Activated naive CD8-positive, alpha-beta T cell treated with anti-CD3 and anti-CD28 coated beads for 36 hours (primary cell): ENCODE data around the gene GUF1. TPM values are rescaled to one million over a fixed set of nuclear protein-coding genes. Genes with fewer than 3 reads are reported as not detected.

Experiments used
- DNase-seq: peaks from one replicate; pipeline ENCODE4 v3.0.0; 2021
- H3K27ac Mint-ChIP-seq: one replicate; pipeline ENCODE4 v1.8.0; 2022; ENCODE audit warnings: mild to moderate bottlenecking, moderate library complexity, mixed read lengths
- H3K27me3 Mint-ChIP-seq: one replicate; pipeline ENCODE4 v1.8.0; 2022; ENCODE audit warnings: mild to moderate bottlenecking, mixed read lengths
- H3K36me3 Mint-ChIP-seq: one replicate; pipeline ENCODE4 v1.8.0; 2021; ENCODE audit warnings: mild to moderate bottlenecking, mixed read lengths
- H3K4me1 Mint-ChIP-seq: one replicate; pipeline ENCODE4 v1.8.0; 2021; ENCODE audit warnings: mixed read lengths
- H3K4me3 Mint-ChIP-seq: one replicate; pipeline ENCODE4 v1.8.0; 2022; ENCODE audit warnings: mild to moderate bottlenecking, moderate library complexity, mixed read lengths
- H3K9me3 Mint-ChIP-seq: one replicate; pipeline ENCODE4 v1.8.0; 2022; ENCODE audit warnings: mixed read lengths
- total RNA-seq, 2 experiments: library from RNA; stranded (reverse); gene quantifications; one replicate each; pipeline ENCODE4 v1.2.3, GENCODE V29; 2021

Gene GUF1
- total RNA-seq, 2 experiments from 2014 or later = 52.2 to 54.1 TPM

DNA sequence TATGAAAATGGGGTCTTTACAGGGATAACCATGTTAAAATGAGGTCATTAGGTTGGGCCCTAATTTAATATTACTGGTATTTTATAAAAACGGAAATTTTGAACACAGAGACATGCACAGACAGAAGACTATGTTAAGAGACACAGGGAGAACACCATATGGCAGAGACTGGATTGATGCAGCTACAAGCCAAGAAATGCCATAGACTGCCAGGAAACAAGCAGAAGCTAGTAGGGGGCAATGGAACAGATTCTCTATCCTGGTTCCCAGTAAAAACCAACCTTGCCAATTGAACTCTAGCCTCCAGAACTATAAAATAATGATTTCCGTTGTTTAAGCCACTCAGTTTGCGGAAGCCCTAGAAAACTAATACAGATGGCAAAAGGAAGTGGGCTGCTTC is 6.6 kb upstream of the GUF1 start:
- Mint-ChIP-seq H3K36me3 (no peaks in the 10 kb centered on the region), H3K27me3 (peaks cover 10% of the 10 kb centered on the region), H3K4me3 (no peak overlapping the region), H3K4me1 (no peaks in the 10 kb centered on the region), H3K9me3 (no peaks in the 10 kb centered on the region), H3K27ac (no peak overlapping the region)
- no peak for DNase-seq

DNA sequence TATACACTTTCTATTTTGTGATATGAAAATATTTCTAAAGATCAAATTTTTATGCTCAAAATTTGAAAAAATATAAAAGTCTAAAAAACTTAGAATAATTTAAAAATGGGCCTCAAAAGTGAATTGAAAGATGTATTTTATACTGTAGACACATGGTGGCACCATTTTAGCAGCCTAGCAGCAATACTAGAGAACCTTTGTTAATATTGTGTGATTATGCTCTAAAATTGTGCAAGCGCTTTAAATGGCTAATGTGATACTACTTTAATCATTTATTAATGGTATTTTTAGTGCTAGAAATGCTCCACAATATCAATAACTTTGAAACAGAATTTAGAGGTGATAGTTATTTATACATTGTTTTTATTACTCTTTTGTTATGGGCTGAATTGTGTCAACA is 3.7 kb upstream of the GUF1 start:
- H3K27ac Mint-ChIP-seq = no peak overlapping the region
- peaks cover 11% of the 10 kb centered on the region for H3K4me1 Mint-ChIP-seq
- DNase-seq = no peak
- peaks cover 10% of the 10 kb centered on the region for H3K27me3 Mint-ChIP-seq
- H3K9me3 Mint-ChIP-seq = no peaks in the 10 kb centered on the region
- no peak overlapping the region for H3K4me3 Mint-ChIP-seq
- H3K36me3 Mint-ChIP-seq = peaks cover 5% of the 10 kb centered on the region

GRCh38 chr4:44675366-44675765 is 2.9 kb upstream of the GUF1 start:
- Mint-ChIP-seq H3K4me3 (no peak overlapping the region), H3K4me1 (peaks cover 11% of the 10 kb centered on the region), H3K36me3 (peaks cover 5% of the 10 kb centered on the region), H3K27ac (no peak overlapping the region), H3K27me3 (peaks cover 10% of the 10 kb centered on the region), H3K9me3 (no peaks in the 10 kb centered on the region)
- DNase-seq = no peak

- peaks cover 27% of the 10 kb centered on the region for H3K4me1 Mint-ChIP-seq
- peak overlapping the region; percentile 97 for H3K27ac Mint-ChIP-seq
- no peaks in the 10 kb centered on the region for H3K27me3 Mint-ChIP-seq
- H3K4me3 Mint-ChIP-seq = peak overlapping the region; percentile 97
- no peak for DNase-seq
- no peaks in the 10 kb centered on the region for H3K9me3 Mint-ChIP-seq
- peaks cover 14% of the 10 kb centered on the region for H3K36me3 Mint-ChIP-seq
Measured at GRCh38 chr4:44679060-44679459, 840 bp downstream of the GUF1 start.

DNA sequence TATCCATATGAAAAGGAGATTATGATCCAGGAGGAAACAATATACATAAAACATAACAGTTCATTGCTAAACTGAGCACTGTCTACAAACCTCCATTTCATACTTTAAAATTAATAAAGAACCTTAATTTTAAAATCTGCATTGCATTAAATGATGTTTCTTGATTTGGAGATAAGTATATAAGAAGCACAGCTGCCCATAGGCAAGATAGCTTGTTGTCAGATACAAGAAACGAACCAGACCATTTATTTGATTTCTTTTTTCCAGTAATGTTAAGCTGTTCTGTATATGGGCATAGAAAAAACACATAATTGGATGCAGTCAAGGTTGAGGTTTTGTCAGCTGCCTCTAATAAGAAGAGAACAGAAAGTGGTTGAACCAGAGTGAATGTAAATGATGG is 6.4 kb downstream of the GUF1 start:
- no peak overlapping the region for H3K4me3 Mint-ChIP-seq
- peaks cover 25% of the 10 kb centered on the region for H3K36me3 Mint-ChIP-seq
- no peaks in the 10 kb centered on the region for H3K9me3 Mint-ChIP-seq
- H3K27me3 Mint-ChIP-seq = no peaks in the 10 kb centered on the region
- peaks cover 35% of the 10 kb centered on the region for H3K4me1 Mint-ChIP-seq
- no peak overlapping the region for H3K27ac Mint-ChIP-seq
- DNase-seq = no peak

- Mint-ChIP-seq H3K4me3 (no peak overlapping the region), H3K27ac (peak overlapping the region; percentile 18)
Measured at GRCh38 chr4:44700427-44700826, 22.2 kb downstream of the GUF1 start.

GRCh38 chr4:44701037-44701436 is 22.8 kb downstream of the GUF1 start:
- no peak for DNase-seq
- H3K27ac Mint-ChIP-seq = no peak overlapping the region
- peaks cover 25% of the 10 kb centered on the region for H3K36me3 Mint-ChIP-seq
- H3K27me3 Mint-ChIP-seq = no peaks in the 10 kb centered on the region
- no peaks in the 10 kb centered on the region for H3K9me3 Mint-ChIP-seq
- H3K4me1 Mint-ChIP-seq = peaks cover 2% of the 10 kb centered on the region
- H3K4me3 Mint-ChIP-seq = no peak overlapping the region

More at GRCh38 chr4:44700427-44700826, 22.2 kb downstream of the GUF1 start:
- Mint-ChIP-seq H3K36me3 (peaks cover 24% of the 10 kb centered on the region), H3K27me3 (no peaks in the 10 kb centered on the region), H3K4me1 (peaks cover 2% of the 10 kb centered on the region), H3K9me3 (no peaks in the 10 kb centered on the region)
- DNase-seq = no peak

DNA sequence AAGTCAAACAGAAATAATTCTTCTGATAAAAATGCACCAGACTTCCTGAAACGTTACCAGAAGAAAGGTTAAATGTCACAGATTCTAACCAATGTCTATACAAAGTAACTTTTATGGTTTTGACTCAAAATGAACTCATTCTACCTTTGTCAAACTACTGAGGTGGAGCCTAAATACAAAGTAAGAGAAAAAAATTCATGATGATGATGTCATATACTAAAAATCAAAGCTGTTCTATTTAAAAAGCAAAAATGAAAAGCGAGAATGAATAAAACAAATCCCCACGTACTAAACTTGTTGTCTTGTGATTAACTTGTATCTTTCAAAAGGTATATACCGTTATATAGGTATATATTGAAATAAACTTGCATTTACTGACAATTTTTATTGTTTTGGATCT is 26.5 kb downstream of the GUF1 start:
- no peak overlapping the region for H3K27ac Mint-ChIP-seq
- no peaks in the 10 kb centered on the region for H3K27me3 Mint-ChIP-seq
- DNase-seq = no peak
- H3K9me3 Mint-ChIP-seq = no peaks in the 10 kb centered on the region
- H3K36me3 Mint-ChIP-seq = peaks cover 21% of the 10 kb centered on the region
- no peaks in the 10 kb centered on the region for H3K4me1 Mint-ChIP-seq
- H3K4me3 Mint-ChIP-seq = no peak overlapping the region

GRCh38 chr4:44713125-44713524 is 34.9 kb downstream of the GUF1 start:
- Mint-ChIP-seq H3K27me3 (no peaks in the 10 kb centered on the region), H3K9me3 (no peaks in the 10 kb centered on the region), H3K4me3 (no peak overlapping the region), H3K27ac (no peak overlapping the region), H3K4me1 (peaks cover 4% of the 10 kb centered on the region), H3K36me3 (peaks cover 13% of the 10 kb centered on the region)
- no peak for DNase-seq

- Mint-ChIP-seq H3K9me3 (no peaks in the 10 kb centered on the region), H3K4me3 (no peak overlapping the region), H3K27ac (no peak overlapping the region), H3K4me1 (peaks cover 21% of the 10 kb centered on the region), H3K36me3 (peaks cover 18% of the 10 kb centered on the region), H3K27me3 (no peaks in the 10 kb centered on the region)
- DNase-seq = no peak
Measured at GRCh38 chr4:44716597-44716996, 38.4 kb downstream of the GUF1 start.

GRCh38 chr4:44720371-44720770 is 42.2 kb downstream of the GUF1 start:
- Mint-ChIP-seq H3K9me3 (no peaks in the 10 kb centered on the region), H3K27ac (no peak overlapping the region), H3K27me3 (no peaks in the 10 kb centered on the region), H3K4me1 (peaks cover 40% of the 10 kb centered on the region), H3K36me3 (peaks cover 11% of the 10 kb centered on the region), H3K4me3 (no peak overlapping the region)
- no peak for DNase-seq

DNA sequence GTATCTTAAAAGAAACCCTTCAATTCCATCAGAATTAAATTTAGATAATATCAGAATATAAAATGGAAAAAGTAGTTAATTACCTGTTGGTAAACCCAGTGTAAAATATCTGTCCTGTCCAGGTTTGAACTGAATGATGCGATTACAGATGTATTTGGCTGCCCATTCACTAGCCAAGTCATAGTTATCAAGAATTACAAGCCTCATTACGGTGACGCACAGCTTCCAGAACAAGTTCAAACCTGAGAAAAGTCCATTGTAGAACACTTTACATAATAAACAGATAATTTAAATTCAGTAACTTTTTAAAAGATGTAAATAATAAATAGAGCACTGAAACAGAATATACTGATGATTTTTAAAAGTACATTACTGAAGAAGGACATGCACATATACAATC is 43.8 kb downstream of the GUF1 start:
- Mint-ChIP-seq H3K4me1 (peaks cover 42% of the 10 kb centered on the region), H3K4me3 (no peak overlapping the region), H3K36me3 (peaks cover 11% of the 10 kb centered on the region), H3K27ac (no peak overlapping the region), H3K27me3 (no peaks in the 10 kb centered on the region), H3K9me3 (no peaks in the 10 kb centered on the region)
- DNase-seq = no peak

GRCh38 chr4:44725166-44725565 is 46.9 kb downstream of the GUF1 start:
- no peak for DNase-seq
- H3K4me3 Mint-ChIP-seq = peak overlapping the region; percentile 90
- no peaks in the 10 kb centered on the region for H3K9me3 Mint-ChIP-seq
- no peaks in the 10 kb centered on the region for H3K27me3 Mint-ChIP-seq
- peak overlapping the region; percentile 89 for H3K27ac Mint-ChIP-seq
- H3K4me1 Mint-ChIP-seq = peaks cover 39% of the 10 kb centered on the region
- H3K36me3 Mint-ChIP-seq = peaks cover 10% of the 10 kb centered on the region

DNA sequence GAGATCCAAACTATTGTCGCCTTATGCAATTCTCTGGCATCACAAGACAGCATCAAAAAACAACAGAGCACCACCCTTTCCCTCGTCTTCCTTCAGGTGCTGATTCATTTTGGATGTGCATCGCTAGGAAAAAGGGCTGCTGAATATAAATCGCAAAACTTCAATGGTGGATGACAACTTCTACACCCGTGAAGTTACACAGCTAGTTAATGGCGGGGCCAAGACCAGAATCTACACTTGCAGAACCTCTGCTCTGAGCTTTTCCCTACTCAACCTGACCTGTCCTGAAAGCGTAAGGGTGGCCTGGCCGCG is 47.5 kb downstream of the GUF1 start:
- no peaks in the 10 kb centered on the region for H3K9me3 Mint-ChIP-seq
- H3K4me1 Mint-ChIP-seq = peaks cover 34% of the 10 kb centered on the region
- H3K36me3 Mint-ChIP-seq = peaks cover 7% of the 10 kb centered on the region
- DNase-seq = no peak
- H3K27ac Mint-ChIP-seq = peak overlapping the region; percentile 89
- peak overlapping the region; percentile 90 for H3K4me3 Mint-ChIP-seq
- H3K27me3 Mint-ChIP-seq = no peaks in the 10 kb centered on the region

DNA sequence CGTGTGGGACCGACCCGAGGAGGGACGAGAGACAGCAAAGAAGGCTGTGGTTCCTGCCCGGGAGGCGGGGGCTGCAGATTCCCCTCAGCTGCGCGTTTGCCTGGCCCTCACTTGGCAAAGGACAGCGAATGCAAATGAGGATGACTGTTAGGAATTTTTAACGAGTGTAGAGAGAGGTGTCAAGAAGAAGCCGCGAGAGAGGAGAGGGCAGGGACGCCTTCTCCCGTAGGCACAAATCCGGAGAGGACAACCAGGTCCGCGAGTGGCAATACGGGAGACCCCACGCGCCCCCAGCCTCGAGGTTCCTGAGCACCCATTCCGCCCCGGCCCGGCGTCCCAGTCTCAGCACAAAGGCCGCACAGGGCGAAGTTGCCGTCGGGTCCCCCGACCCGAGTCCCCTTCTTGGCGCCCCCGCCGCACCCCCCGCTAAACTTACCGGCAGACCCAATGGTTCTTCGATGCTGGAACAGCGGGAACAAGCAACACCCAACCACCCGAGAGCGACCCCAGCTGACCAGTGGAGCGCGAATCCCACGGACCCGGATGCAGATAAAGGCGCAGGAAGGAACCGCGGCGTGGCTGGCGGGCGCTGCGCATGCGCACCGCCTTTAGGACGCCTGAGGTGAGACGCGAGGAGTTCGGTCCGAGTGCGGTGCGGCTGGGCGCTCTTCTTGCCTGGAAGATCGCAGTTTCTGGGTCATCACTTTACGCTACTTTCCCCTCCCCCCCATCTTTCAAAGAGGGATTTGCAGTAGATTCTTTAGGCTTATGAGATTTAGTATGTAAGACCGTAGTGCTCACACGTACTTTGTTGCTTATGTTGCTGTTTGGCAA is 48.0 kb downstream of the GUF1 start, which contains the start of gene GNPDA2:
Gene GNPDA2 (minus strand): TSS at position 519 of the 834 bp plus-strand sequence. CDS start 4,349 bp downstream, outside the sequence.
- DNase-seq = peak; percentile 82
- Mint-ChIP-seq H3K36me3 (peaks cover 4% of the 10 kb centered on the region), H3K4me3 (peak within 1 kb of the TSS; percentile 90), H3K9me3 (no peaks in the 10 kb centered on the region), H3K27ac (peak within 1 kb of the TSS; percentile 89), H3K27me3 (no peaks in the 10 kb centered on the region), H3K4me1 (peaks cover 29% of the 10 kb centered on the region)

GRCh38 chr4:44727471-44727870 is 49.3 kb downstream of the GUF1 start:
- DNase-seq = no peak
- Mint-ChIP-seq H3K36me3 (peaks cover 4% of the 10 kb centered on the region), H3K27ac (no peak overlapping the region), H3K27me3 (no peaks in the 10 kb centered on the region), H3K9me3 (no peaks in the 10 kb centered on the region), H3K4me1 (peaks cover 25% of the 10 kb centered on the region), H3K4me3 (peak overlapping the region; percentile 90)
